ENCODE data around the gene CDH1. TPM values are rescaled to one million over a fixed set of nuclear protein-coding genes. Genes with fewer than 3 reads are reported as not detected.

Gene CDH1
- total RNA-seq, 4 donors from 2014 or later = 190 to 551 (median 434) TPM

DNA sequence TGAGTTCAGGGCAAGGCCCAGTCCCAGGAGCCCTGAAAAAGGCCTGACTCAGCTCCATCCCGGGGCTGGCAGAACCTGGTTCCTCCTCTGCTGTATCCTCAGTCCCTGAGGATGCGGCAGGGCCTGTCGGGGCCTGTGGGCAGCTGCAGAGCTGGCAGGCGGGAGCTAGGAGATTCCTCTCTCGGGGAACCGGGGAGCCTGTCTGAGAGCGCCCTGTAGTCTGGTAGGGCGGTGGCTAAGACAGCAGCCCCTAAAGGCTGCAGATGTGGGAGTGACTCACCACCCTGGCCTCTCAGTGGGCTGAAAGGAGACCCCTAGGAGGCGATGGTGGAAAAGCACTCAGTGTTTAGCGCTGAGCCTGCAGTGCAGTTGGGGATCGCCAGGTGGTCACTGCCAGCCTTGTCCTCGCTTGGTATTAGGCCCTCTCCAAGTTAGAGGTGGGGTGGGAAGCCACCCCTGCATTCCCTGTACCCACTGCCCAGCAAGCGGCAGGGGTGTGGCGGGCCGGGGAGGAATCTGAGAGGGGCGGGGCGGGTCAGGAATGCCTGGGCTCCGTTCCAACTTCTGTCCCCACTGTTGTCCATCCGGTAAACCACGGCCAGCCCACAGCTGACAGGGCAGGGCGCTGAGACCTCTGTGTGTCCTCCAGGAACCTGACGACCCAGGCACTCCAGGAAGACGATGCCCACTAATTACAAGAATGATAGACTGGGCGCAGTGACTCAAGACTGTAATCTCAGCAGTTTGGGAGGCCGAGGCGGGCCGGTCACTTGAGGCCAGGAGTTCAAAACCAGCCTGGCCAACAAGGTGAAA lies 29.5 kb upstream of the CDH1 start:
- Histone ChIP-seq H3K36me3 (no peaks in the 10 kb centered on the region), H3K4me3 (no peak overlapping the region), H3K27me3 (no peaks in the 10 kb centered on the region), H3K4me1 (peaks cover 0 to 20% (median 6%) of the 10 kb centered on the region in 4 donors), H3K9me3 (no peaks in the 10 kb centered on the region), H3K27ac (peak overlapping the region; percentile 63 to 77 (median 70))
- intact Hi-C loops (cut with DNase I; ENCODE audit: low total_unique reads) (loop anchor here (5.0 kb wide), 2 partner anchors 175 to 1030 kb away; no protein-coding TSS in a partner anchor), in situ Hi-C loops (cut with MboI; ENCODE audit: low pct_ligation_motif_present in 1 of 4, low pct_unique_long_range_greater_than_20kb in 1 of 4, low sequenced_read_pairs in 3 of 4) (loop anchor here in 3 of 4 donors (10.0 kb wide), 2 partner anchors 87 to 97 kb away; no protein-coding TSS in a partner anchor)
- TF ChIP-seq, protein P1, sequence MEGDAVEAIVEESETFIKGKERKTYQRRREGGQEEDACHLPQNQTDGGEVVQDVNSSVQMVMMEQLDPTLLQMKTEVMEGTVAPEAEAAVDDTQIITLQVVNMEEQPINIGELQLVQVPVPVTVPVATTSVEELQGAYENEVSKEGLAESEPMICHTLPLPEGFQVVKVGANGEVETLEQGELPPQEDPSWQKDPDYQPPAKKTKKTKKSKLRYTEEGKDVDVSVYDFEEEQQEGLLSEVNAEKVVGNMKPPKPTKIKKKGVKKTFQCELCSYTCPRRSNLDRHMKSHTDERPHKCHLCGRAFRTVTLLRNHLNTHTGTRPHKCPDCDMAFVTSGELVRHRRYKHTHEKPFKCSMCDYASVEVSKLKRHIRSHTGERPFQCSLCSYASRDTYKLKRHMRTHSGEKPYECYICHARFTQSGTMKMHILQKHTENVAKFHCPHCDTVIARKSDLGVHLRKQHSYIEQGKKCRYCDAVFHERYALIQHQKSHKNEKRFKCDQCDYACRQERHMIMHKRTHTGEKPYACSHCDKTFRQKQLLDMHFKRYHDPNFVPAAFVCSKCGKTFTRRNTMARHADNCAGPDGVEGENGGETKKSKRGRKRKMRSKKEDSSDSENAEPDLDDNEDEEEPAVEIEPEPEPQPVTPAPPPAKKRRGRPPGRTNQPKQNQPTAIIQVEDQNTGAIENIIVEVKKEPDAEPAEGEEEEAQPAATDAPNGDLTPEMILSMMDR (IDR thresholded peaks at IDR 0.05) = peak in 1 of 5 experiments; percentile 15
- TF ChIP-seq EP300 (IDR thresholded peaks at IDR 0.05; ENCODE audit: low read depth) = no peak
- 56 to 61% methylated on average over 5 to 22 of the region's 27 CpGs for WGBS, 2 donors (ENCODE audit: low coverage in 1 of 2)
- peak; percentile 87 for DNase-seq

DNA sequence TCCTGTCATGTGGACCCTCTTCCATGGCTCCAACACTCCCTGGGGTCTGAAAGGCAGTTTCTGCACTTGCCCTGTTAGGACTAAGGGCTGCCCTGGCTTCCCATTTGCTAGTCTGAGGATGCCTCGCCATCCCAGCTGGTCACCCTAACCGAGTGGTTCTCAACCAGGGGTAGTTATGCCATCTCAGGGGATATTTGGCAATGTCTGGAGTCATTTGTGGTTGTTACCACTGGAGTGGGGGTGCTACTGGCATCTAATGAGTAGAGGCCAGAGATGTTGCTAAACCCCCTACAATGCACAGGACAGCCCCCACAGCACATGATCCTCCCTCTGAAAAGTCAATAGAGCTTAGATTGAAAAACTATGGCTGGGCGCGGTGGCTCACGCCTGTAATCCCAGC lies 26.9 kb upstream of the CDH1 start:
- Histone ChIP-seq H3K4me1 (peaks cover 0 to 23% (median 7%) of the 10 kb centered on the region in 4 donors), H3K27ac (no peak overlapping the region), H3K36me3 (no peaks in the 10 kb centered on the region), H3K4me3 (no peak overlapping the region), H3K27me3 (no peaks in the 10 kb centered on the region), H3K9me3 (no peaks in the 10 kb centered on the region)
- 90% methylated on average over 5 of the region's 5 CpGs; no CpG with 5 or more reads in 1 of the 2 donors for WGBS, 2 donors (ENCODE audit: low coverage in 1 of 2)
- intact Hi-C loops (cut with DNase I; ENCODE audit: low total_unique reads) (no loop called here), in situ Hi-C loops (cut with MboI; ENCODE audit: low pct_ligation_motif_present in 1 of 4, low pct_unique_long_range_greater_than_20kb in 1 of 4, low sequenced_read_pairs in 3 of 4) (no loop called here)
- no peak for TF ChIP-seq EP300 (IDR thresholded peaks at IDR 0.05; ENCODE audit: low read depth)
- TF ChIP-seq, protein P1 (IDR thresholded peaks at IDR 0.05) = no peak
- TF ChIP-seq POLR2AphosphoS5 (IDR thresholded peaks at IDR 0.05) = no peak
- no peak for TF ChIP-seq POLR2A (IDR thresholded peaks at IDR 0.05)
- DNase-seq = no peak

DNA sequence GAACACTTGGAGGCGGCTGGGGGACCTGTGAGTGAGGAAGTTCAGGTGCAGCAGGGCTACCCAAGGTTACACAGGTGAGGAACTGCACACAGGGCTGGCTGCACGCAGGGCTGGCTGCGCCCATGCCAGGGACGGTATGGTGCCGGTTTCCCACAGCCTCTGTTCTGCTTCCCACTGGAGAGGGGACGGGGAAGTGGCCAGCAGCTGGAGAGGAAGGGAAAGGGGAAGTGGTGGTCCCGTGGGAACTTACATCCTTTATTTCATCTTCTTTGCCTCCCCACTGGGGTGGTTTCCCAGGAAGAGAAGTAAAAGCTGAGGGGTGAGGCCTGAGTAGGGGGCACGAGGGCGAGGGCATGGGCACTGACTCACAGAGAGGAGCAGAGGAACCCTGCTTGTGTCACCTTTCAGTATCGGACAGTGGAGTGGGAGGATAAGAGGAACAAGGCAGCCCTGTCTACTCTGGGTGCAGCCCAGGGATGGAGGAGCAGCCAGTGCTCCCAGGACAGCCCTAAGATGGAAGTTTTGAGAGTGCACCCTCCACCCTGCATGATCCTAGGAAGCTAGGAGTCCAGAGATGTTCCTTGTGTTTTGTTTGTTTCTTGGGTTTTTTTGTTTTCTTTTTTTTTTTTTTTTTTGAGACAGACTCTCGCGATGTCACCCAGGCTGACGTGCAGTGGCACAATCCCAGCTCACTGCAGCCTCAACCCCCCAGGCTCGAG lies 25.5 kb upstream of the CDH1 start:
- TF ChIP-seq POLR2AphosphoS5 (IDR thresholded peaks at IDR 0.05) (no peak), POLR2A (IDR thresholded peaks at IDR 0.05) (no peak), EP300 (IDR thresholded peaks at IDR 0.05; ENCODE audit: low read depth) (no peak)
- TF ChIP-seq, protein P1 (IDR thresholded peaks at IDR 0.05) = no peak
- Histone ChIP-seq H3K36me3 (no peaks in the 10 kb centered on the region), H3K9me3 (no peaks in the 10 kb centered on the region), H3K4me1 (peaks cover 0 to 31% (median 14%) of the 10 kb centered on the region in 4 donors), H3K4me3 (no peak overlapping the region), H3K27ac (no peak overlapping the region), H3K27me3 (no peaks in the 10 kb centered on the region)
- WGBS, 2 donors (ENCODE audit: low coverage in 1 of 2) = 57 to 60% methylated on average over 4 to 14 of the region's 14 CpGs
- in situ Hi-C loops (cut with MboI; ENCODE audit: low pct_ligation_motif_present in 1 of 4, low pct_unique_long_range_greater_than_20kb in 1 of 4, low sequenced_read_pairs in 3 of 4) (no loop called here), intact Hi-C loops (cut with DNase I; ENCODE audit: low total_unique reads) (no loop called here)
- DNase-seq = no peak

DNA sequence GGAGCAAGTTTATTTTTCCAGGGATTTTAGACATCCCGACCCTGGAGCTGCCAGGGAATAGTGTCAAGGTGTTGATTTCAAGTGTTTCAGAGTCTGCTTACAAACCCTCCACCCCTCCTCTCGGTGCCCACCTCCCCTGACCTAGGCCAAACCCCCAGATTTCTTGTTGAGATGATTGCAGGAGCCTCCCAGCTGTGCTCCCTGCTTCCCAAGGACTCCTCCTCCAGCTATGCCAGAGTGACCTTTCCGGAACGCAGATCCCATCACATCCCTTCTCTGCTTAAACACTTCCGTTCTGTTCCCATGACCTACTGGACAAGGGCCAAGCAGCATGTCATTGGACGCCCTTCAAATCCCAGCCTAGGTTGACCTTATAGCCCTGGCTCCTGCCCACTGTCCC lies 23.7 kb upstream of the CDH1 start:
- 68% methylated on average over 6 of the region's 6 CpGs; no CpG with 5 or more reads in 1 of the 2 donors for WGBS, 2 donors (ENCODE audit: low coverage in 1 of 2)
- Histone ChIP-seq H3K27me3 (no peaks in the 10 kb centered on the region), H3K4me3 (no peak overlapping the region), H3K9me3 (no peaks in the 10 kb centered on the region), H3K36me3 (no peaks in the 10 kb centered on the region), H3K4me1 (peaks cover 0 to 22% (median 11%) of the 10 kb centered on the region in 4 donors), H3K27ac (no peak overlapping the region)
- intact Hi-C loops (cut with DNase I; ENCODE audit: low total_unique reads) = no loop called here
- in situ Hi-C loops (cut with MboI; ENCODE audit: low pct_ligation_motif_present in 1 of 4, low pct_unique_long_range_greater_than_20kb in 1 of 4, low sequenced_read_pairs in 3 of 4) = no loop called here
- no peak for DNase-seq
- no peak for TF ChIP-seq POLR2A (IDR thresholded peaks at IDR 0.05)
- TF ChIP-seq EP300 (IDR thresholded peaks at IDR 0.05; ENCODE audit: low read depth) = no peak
- TF ChIP-seq POLR2AphosphoS5 (IDR thresholded peaks at IDR 0.05) = no peak
- TF ChIP-seq, protein P1 (IDR thresholded peaks at IDR 0.05) = no peak
